Measurements from ENCODE around the gene FOSB.
"Not testable (repeated sequence)": the region's sequence is repeated elsewhere in the genome, so short reads cannot be mapped to it uniquely, and the experiment has no call there.

The FOSB gene

DNA sequence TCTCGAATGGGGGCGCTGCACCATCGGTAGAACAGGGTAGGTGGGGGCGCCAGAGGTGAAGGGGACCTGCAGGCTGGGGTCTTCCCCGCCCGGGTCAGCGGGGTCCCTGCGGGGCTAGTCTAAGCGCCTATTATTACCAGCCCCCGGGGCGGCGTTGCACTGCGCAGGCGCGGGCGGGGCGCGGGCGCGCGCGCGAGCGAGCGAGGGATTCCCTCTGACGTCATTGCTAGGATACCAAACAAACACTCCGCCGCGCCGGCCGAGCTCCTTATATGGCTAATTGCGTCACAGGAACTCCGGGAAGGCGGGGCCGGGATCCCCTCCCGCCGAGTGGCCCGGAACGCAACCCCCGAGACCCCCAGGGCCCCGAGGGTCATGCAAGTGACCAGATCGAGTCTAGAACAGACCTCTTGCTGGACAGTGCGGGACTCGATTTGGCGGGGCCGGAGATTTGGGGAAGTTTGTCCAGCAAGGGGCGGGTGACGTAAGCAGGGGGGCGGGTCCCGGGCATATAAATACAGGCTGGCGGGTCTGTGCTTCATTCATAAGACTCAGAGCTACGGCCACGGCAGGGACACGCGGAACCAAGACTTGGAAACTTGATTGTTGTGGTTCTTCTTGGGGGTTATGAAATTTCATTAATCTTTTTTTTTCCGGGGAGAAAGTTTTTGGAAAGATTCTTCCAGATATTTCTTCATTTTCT, at the start of gene FOSB:
FOSB (plus strand) TSS at position 541 of the 703 bp plus-strand sequence. CDS start 591 bp downstream, outside the sequence.
- 0 out of 2 replicates have a peak, but pooled peaks have one; percentile 11 for TF ChIP-seq JUND (IDR thresholded peaks at IDR 0.05; ENCODE audit: low read depth)
- in situ Hi-C loops (cut with HindIII; ENCODE audit: low pct_unique_long_range_greater_than_20kb, low sequenced_read_pairs) = no loop called here
- DNase-seq (ENCODE audit: low read depth in 1 of 2, low spot score in 1 of 2) = peak; percentile 65 to 95

GRCh38 chr19:45418802-45419201, 49.0 kb upstream of the FOSB start:
- in situ Hi-C loops (cut with HindIII; ENCODE audit: low pct_unique_long_range_greater_than_20kb, low sequenced_read_pairs) = no loop called here
- no peak for DNase-seq (ENCODE audit: low read depth in 1 of 2, low spot score in 1 of 2)

DNA sequence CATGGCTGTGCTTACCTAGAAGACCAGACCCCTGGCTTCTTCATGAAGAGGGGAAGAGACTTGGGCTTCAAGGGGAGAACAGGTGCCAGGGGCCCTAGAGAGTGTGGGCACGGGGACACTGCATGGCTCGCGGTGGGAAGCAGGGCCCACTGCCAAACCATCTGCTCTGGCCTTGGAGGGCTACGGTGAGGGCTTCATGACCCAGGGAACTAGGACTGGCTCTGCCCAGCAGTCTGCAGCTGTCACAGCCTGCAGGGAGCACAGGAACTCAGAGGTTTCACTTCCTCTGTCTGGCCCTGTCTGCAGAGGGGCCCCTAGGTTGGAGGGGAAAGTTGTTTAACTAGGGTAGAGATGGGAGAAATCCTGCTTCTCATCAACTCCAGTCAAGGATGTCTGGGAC, 48.4 kb upstream of the FOSB start:
- no peak for TF ChIP-seq JUND (IDR thresholded peaks at IDR 0.05; ENCODE audit: low read depth)
- in situ Hi-C loops (cut with HindIII; ENCODE audit: low pct_unique_long_range_greater_than_20kb, low sequenced_read_pairs) = no loop called here
- no peak for DNase-seq (ENCODE audit: low read depth in 1 of 2, low spot score in 1 of 2)

More at GRCh38 chr19:45418802-45419201, 49.0 kb upstream of the FOSB start:
- no peak for TF ChIP-seq JUND (IDR thresholded peaks at IDR 0.05; ENCODE audit: low read depth)

GRCh38 chr19:45419895-45420294, 47.9 kb upstream of the FOSB start:
- TF ChIP-seq JUND (IDR thresholded peaks at IDR 0.05; ENCODE audit: low read depth) = no peak
- in situ Hi-C loops (cut with HindIII; ENCODE audit: low pct_unique_long_range_greater_than_20kb, low sequenced_read_pairs) = no loop called here
- no peak for DNase-seq (ENCODE audit: low read depth in 1 of 2, low spot score in 1 of 2)

GRCh38 chr19:45420356-45420755, 47.4 kb upstream of the FOSB start:
- no peak for DNase-seq (ENCODE audit: low read depth in 1 of 2, low spot score in 1 of 2)
- in situ Hi-C loops (cut with HindIII; ENCODE audit: low pct_unique_long_range_greater_than_20kb, low sequenced_read_pairs) = no loop called here
- TF ChIP-seq JUND (IDR thresholded peaks at IDR 0.05; ENCODE audit: low read depth) = no peak

GRCh38 chr19:45420871-45421270, 46.9 kb upstream of the FOSB start:
- DNase-seq (ENCODE audit: low read depth in 1 of 2, low spot score in 1 of 2) = no peak
- TF ChIP-seq JUND (IDR thresholded peaks at IDR 0.05; ENCODE audit: low read depth) = no peak
- in situ Hi-C loops (cut with HindIII; ENCODE audit: low pct_unique_long_range_greater_than_20kb, low sequenced_read_pairs) = no loop called here

DNA sequence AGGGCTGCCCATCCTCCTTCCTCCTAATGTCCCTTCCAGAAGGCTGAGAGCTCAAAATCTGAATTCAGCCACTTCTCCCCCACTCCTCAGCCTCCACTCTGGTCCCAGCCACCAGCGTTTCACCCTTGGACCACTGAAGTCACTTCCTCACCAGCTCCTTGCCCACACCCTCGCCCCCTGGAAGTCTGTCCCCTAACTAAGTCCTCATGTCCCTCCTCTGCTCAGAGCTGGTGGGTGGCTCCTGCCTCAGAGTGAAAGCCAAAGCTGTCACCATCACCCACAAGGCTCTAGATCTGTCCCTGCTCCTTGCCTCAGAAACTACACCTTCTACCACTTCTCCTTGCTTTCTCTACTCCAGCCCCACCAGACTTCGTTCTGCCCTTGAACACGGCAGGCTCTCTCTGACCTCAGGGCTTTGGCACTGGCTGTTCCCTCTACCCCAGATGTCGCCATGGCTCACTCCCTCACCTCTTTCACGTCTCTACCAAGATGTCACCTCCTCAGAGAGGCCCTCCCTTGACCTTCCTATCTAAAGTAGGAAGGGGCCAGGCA, 45.8 kb upstream of the FOSB start:
- DNase-seq (ENCODE audit: low read depth in 1 of 2, low spot score in 1 of 2) = no peak
- in situ Hi-C loops (cut with HindIII; ENCODE audit: low pct_unique_long_range_greater_than_20kb, low sequenced_read_pairs) = no loop called here

GRCh38 chr19:45423033-45423588, 44.7 kb upstream of the FOSB start:
- in situ Hi-C loops (cut with HindIII; ENCODE audit: low pct_unique_long_range_greater_than_20kb, low sequenced_read_pairs) = no loop called here
- no peak for TF ChIP-seq JUND (IDR thresholded peaks at IDR 0.05; ENCODE audit: low read depth)
- no peak for DNase-seq (ENCODE audit: low read depth in 1 of 2, low spot score in 1 of 2)

More for the DNA sequence above, 45.8 kb upstream of the FOSB start:
- no peak for TF ChIP-seq JUND (IDR thresholded peaks at IDR 0.05; ENCODE audit: low read depth)

- peak; percentile 85 to 98 for DNase-seq (ENCODE audit: low read depth in 1 of 2, low spot score in 1 of 2)
- in situ Hi-C loops (cut with HindIII; ENCODE audit: low pct_unique_long_range_greater_than_20kb, low sequenced_read_pairs) = no loop called here
- TF ChIP-seq JUND (IDR thresholded peaks at IDR 0.05; ENCODE audit: low read depth) = no peak
Measured at GRCh38 chr19:45423589-45424190, 44.1 kb upstream of the FOSB start, which contains the start of gene ERCC1. TSS of gene ERCC1 (minus strand) at chr19:45423917. CDS start at chr19:45423374, 543 bp downstream.

DNA sequence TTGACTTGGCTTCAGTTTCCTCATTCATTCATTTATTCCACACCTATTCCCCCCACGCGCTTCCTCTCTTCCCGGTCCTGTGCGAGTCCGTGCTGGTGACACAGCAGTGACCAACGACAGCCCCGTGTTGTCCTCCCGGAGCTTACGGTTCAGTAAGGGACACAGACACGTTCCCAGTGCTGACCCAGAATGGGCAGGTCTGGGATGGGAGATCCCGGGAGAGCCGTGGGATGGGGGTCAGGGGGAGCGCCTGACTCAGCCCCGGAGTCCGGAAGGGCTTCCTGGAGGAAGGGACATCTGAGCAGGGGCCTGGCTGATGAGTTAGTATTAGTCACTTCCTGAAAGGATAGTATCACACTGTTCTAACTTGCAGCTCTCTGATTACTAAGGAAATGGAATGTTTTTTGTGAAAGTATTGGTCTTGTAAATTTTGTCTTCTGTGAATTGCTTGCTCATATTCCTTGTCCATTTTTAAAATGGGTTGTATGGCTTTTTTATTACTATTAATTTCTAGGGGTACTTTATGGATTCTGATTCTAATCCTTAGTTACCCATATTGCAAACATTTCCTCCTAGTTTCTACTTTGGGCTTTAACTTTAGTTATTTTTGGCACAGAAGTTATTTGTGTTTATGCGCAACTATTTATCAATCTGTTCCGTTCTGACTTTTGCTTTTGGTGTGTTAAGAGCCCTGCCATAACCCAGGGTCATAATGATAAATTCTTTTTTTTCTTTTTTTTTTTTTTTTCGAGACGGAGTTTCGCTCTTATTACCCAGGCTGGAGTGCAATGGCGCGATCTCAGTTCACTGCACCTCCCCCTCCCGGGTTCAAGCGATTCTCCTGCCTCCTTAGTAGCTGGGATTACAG, 43.4 kb upstream of the FOSB start:
- TF ChIP-seq JUND (IDR thresholded peaks at IDR 0.05; ENCODE audit: low read depth) = no peak
- no peak for DNase-seq (ENCODE audit: low read depth in 1 of 2, low spot score in 1 of 2)
- in situ Hi-C loops (cut with HindIII; ENCODE audit: low pct_unique_long_range_greater_than_20kb, low sequenced_read_pairs) = no loop called here

DNA sequence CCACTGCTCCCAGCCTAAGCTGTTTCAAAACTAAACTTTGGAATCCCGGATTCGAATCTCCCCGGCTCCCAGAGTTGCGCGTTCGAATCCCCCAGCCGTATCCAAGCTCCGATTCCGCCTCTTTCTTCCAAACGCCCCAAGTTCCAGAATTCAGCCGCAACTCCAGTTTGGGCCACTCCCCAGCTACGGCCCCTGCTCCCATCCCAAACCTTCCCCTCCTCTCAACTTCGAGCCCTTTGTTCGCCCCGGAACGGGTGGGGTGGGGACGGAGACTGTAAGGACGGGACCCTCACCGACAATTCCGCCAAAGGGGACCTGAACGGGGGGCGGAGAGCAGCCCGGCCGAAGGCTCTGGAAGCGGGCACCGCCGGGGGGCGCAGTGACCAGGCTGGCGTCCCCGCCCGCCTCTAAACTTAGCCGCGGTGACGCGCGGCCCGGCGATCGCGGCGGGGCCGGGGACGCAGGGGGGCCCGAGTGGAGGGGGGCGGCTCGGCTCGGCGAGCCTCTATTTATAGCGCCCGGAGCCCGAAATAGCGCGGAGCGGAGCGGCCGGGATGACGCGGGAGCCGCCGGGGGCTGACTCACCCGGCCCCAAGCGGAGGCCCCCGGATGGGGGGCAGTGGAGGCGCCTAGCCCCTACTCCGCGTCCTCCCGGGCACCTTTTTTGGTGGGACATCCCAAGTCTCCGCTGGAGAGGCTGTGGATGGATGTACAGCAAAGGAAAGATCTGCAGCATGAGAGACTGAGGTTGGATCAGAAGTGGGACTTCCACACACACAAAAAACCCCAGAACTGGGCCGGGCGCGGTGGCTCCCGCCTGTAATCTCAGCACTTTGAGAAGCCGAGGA, 39.2 kb upstream of the FOSB start:
- DNase-seq (ENCODE audit: low read depth in 1 of 2, low spot score in 1 of 2) = no peak
- in situ Hi-C loops (cut with HindIII; ENCODE audit: low pct_unique_long_range_greater_than_20kb, low sequenced_read_pairs) = no loop called here
- no peak for TF ChIP-seq JUND (IDR thresholded peaks at IDR 0.05; ENCODE audit: low read depth)

- in situ Hi-C loops (cut with HindIII; ENCODE audit: low pct_unique_long_range_greater_than_20kb, low sequenced_read_pairs) = not testable (repeated sequence)
Measured at GRCh38 chr19:45429896-45430295, 37.9 kb upstream of the FOSB start.

GRCh38 chr19:45431008-45431407, 36.8 kb upstream of the FOSB start:
- in situ Hi-C loops (cut with HindIII; ENCODE audit: low pct_unique_long_range_greater_than_20kb, low sequenced_read_pairs); DNase-seq (ENCODE audit: low read depth in 1 of 2, low spot score in 1 of 2): not testable (repeated sequence)

More at GRCh38 chr19:45429896-45430295, 37.9 kb upstream of the FOSB start:
- DNase-seq (ENCODE audit: low read depth in 1 of 2, low spot score in 1 of 2) = not testable (repeated sequence)

GRCh38 chr19:45432543-45432942, 35.3 kb upstream of the FOSB start:
- DNase-seq (ENCODE audit: low read depth in 1 of 2, low spot score in 1 of 2); in situ Hi-C loops (cut with HindIII; ENCODE audit: low pct_unique_long_range_greater_than_20kb, low sequenced_read_pairs): not testable (repeated sequence)
